CD4-positive, alpha-beta T cell treated with Interleukin-15 for 4 hours (primary cell): ENCODE results near the gene SDC4.

Experiments
- DNase-seq: peaks from one replicate; pipeline ENCODE4 v3.0.0-alpha.2; 2020; ENCODE audit warnings: low spot score

Gene SDC4

GRCh38 chr20:45343532-45344167, 4.6 kb downstream of the SDC4 start:
- DNase-seq: no peak

GRCh38 chr20:45342855-45343531, 5.2 kb downstream of the SDC4 start:
- DNase-seq: no peak

GRCh38 chr20:45341939-45342854, 6.0 kb downstream of the SDC4 start:
- DNase-seq: no peak

- DNase-seq: no peak
Measured at GRCh38 chr20:45341579-45341938, 6.7 kb downstream of the SDC4 start.

GRCh38 chr20:45340951-45341350, 7.3 kb downstream of the SDC4 start:
- no peak for DNase-seq

- no peak for DNase-seq
Measured at GRCh38 chr20:45340236-45340847, 7.9 kb downstream of the SDC4 start.

GRCh38 chr20:45339799-45340198, 8.4 kb downstream of the SDC4 start:
- no peak for DNase-seq

GRCh38 chr20:45339084-45339483, 9.1 kb downstream of the SDC4 start:
- no peak for DNase-seq

- DNase-seq: no peak
Measured at GRCh38 chr20:45338121-45339030, 9.8 kb downstream of the SDC4 start.

GRCh38 chr20:45337367-45338120, 10.7 kb downstream of the SDC4 start:
- no peak for DNase-seq

- no peak for DNase-seq
Measured at GRCh38 chr20:45336530-45337366, 11.5 kb downstream of the SDC4 start.

- no peak for DNase-seq
Measured at GRCh38 chr20:45330476-45330875, 17.7 kb downstream of the SDC4 start.

GRCh38 chr20:45329497-45330319, 18.5 kb downstream of the SDC4 start:
- DNase-seq: no peak

- no peak for DNase-seq
Measured at GRCh38 chr20:45328451-45328850, 19.8 kb downstream of the SDC4 start.

- DNase-seq: no peak
Measured at GRCh38 chr20:45325371-45325770, 22.9 kb downstream of the SDC4 start.

GRCh38 chr20:45323731-45324130, 24.5 kb downstream of the SDC4 start:
- DNase-seq: no peak

- DNase-seq: peak; percentile 17
Measured at GRCh38 chr20:45322952-45323383, 25.3 kb downstream of the SDC4 start.

GRCh38 chr20:45320948-45321595, 27.2 kb downstream of the SDC4 start:
- peak; percentile 21 for DNase-seq
